Spleen (tissue), 11 donors: ENCODE data around the gene MFNG. TPM values are rescaled to one million over a fixed set of nuclear protein-coding genes. Genes with fewer than 3 reads are reported as not detected.
"Not testable (repeated sequence)": the region's sequence is repeated elsewhere in the genome, so short reads cannot be mapped to it uniquely, and the experiment has no call there.

Experiments used
- DNase-seq: peaks from one replicate; pipeline ENCODE4 v3.0.0-alpha.2; 2020
- H3K27ac ChIP-seq, 8 donors: fragments of 200-600 bp; sonication (generic) in 7 of 8; 1 replicate in 4 of 8; 2 replicates in 4 of 8; pipeline versions ENCODE4 v1.5.0 to v1.8.0; 2016 to 2021; ENCODE audit warnings: inconsistent platforms in 4 of 8, mild to moderate bottlenecking in 4 of 8, moderate library complexity in 1 of 8
- H3K27me3 ChIP-seq, 7 donors: fragments of 200-600 bp; sonication (generic) in 6 of 7; replicated peaks in 1 of 7; 1 replicate in 4 of 7; 2 replicates in 3 of 7; pipeline versions ENCODE4 v1.5.0 to v1.8.0; 2016 to 2021; ENCODE audit warnings: inconsistent platforms in 3 of 7, mild to moderate bottlenecking in 1 of 7
- H3K36me3 ChIP-seq, 6 donors: fragments of 200-600 bp; sonication (generic) in 5 of 6; 1 replicate in 4 of 6; 2 replicates in 2 of 6; pipeline versions ENCODE4 v1.5.0 to v1.8.0; 2016 to 2021; ENCODE audit warnings: inconsistent platforms in 2 of 6
- H3K4me1 ChIP-seq, 6 donors: fragments of 200-600 bp; sonication (generic) in 5 of 6; 1 replicate in 3 of 6; 2 replicates in 3 of 6; pipeline versions ENCODE4 v1.5.0 to v1.8.0; 2016 to 2021; ENCODE audit warnings: inconsistent platforms in 3 of 6
- H3K4me3 ChIP-seq, 8 donors: fragments of 200-600 bp; sonication (generic) in 7 of 8; 1 replicate in 4 of 8; 2 replicates in 4 of 8; pipeline versions ENCODE4 v1.5.0 to v1.8.0; 2016 to 2021; ENCODE audit warnings: inconsistent platforms in 4 of 8, mild to moderate bottlenecking in 4 of 8, moderate library complexity in 2 of 8
- H3K9me3 ChIP-seq, 8 donors: fragments of 200-600 bp; sonication (generic) in 7 of 8; 1 replicate in 4 of 8; 2 replicates in 4 of 8; pipeline versions ENCODE4 v1.5.0 to v1.8.0; 2016 to 2021; ENCODE audit warnings: inconsistent platforms in 4 of 8
- POLR2A ChIP-seq, 3 donors: fragments of 450-650 bp; IDR thresholded peaks; one replicate each; pipeline ENCODE4 v1.5.1; 2017; ENCODE audit warnings: antibody characterized with exemption in 3 of 3, mild to moderate bottlenecking in 1 of 3
- POLR2AphosphoS5 ChIP-seq, 3 donors: sonication (generic); formaldehyde crosslinking; IDR thresholded peaks; one replicate each; pipeline ENCODE4 v1.5.1; 2017; ENCODE audit warnings: antibody characterized with exemption in 3 of 3
- WGBS, 5 donors: extraction: QIAGEN DNeasy Blood & Tissue Kit in 3 of 5; methylation state at CpG; one replicate each; pipeline versions ENCODE4 v1.1.5 to v1.1.7; 2013 to 2018; 5-methylcytosine and 5-hydroxymethylcytosine counted together
- intact Hi-C: fragments of 100-400 bp; cut with DNase I; formaldehyde crosslinking; loops from one replicate; pipeline ENCODE4 v1.15.0; 2023; ENCODE audit warnings: low total_unique reads
- polyA plus RNA-seq, 3 donors: library from polyadenylated mRNA; stranded (reverse); fragments of 200-250 nt; gene quantifications; one replicate each; pipeline ENCODE4 v1.2.1, GENCODE V29; 2013
- total RNA-seq, 7 donors: library from RNA; depleted of rRNA in 3 of 7; stranded (reverse); fragments of >200 nt in 3 of 7; fragmentation: NEBNext Ultra II Directional in 4 of 7; extraction: Animal tissue kit (Norgen Biotek cat#: 25700) in 4 of 7; gene quantifications; one replicate each; pipeline versions ENCODE4 v1.1.0 to v1.2.1, GENCODE V29; 2016 to 2021
- TF ChIP-seq, protein P1 (sequence below), 11 experiments: fragments of 200-600 bp in 7 of 11; fragments of 450-650 bp in 4 of 11; sonication (generic) in 4 of 11; IDR thresholded peaks in 8 of 11; conservative IDR thresholded peaks in 3 of 11; 1 replicate in 7 of 11; 2 replicates in 4 of 11; pipeline versions ENCODE4 v1.4.0 to v1.8.0; 2016 to 2021; ENCODE audit warnings: antibody characterized with exemption in 11 of 11, inconsistent platforms in 4 of 11, mild to moderate bottlenecking in 1 of 11
- donor health status: healthy with polysubstance abuse.
- donor health status: DM: no; HTN: no; CAD: no; lungs with moderate emphysema.
- donor health status: DM: no; HTN: no; CAD: no.
- donor health status: Bipolar disorder and iron deficiency.
- donor health status: healthy.
- donor health status: DM: no; HTN: no; CAD: no.
- donor health status: DM: yes; HTN: yes; CAD: no.

The MFNG gene
- total and polyA plus RNA-seq, 10 donors = 38.7 to 138 (median 96.6) TPM

DNA sequence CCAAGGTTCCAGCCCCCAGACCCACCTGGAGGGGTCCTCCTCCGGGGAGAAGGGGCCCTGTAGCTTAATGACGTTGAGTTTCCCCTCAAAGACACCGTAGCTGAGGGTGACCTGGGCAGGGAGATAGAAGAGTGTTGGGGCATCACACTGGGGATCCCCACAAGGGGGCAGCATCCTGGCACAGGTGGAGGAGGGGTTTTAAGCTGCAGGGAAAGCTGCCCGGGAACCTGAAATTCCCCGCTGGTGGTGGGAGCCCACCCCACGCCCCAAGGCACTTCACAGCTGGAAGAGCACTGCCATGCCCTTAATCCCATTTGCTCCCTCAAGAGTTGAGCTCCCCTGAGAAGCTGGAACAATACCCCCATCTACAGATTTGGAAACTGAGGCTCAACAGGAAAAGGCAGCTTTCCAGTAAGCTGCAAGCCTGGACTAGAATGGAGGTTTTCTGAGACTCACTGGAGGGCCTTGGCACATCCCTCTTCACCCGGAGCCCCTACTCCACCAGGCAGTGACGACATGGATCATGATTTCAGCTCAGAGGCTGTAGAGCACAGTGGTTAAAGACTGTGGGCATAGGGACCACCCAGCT lies 13.7 kb downstream of the MFNG start:
- Histone ChIP-seq H3K27me3 (no peaks in the 10 kb centered on the region), H3K4me1 (peaks cover 0 to 8% (median 0%) of the 10 kb centered on the region in 6 donors), H3K27ac (no peak overlapping the region), H3K36me3 (peaks cover 0 to 100% (median 72%) of the 10 kb centered on the region in 6 donors), H3K9me3 (no peaks in the 10 kb centered on the region), H3K4me3 (no peak overlapping the region)
- intact Hi-C loops = no loop called here
- TF ChIP-seq, protein P1, sequence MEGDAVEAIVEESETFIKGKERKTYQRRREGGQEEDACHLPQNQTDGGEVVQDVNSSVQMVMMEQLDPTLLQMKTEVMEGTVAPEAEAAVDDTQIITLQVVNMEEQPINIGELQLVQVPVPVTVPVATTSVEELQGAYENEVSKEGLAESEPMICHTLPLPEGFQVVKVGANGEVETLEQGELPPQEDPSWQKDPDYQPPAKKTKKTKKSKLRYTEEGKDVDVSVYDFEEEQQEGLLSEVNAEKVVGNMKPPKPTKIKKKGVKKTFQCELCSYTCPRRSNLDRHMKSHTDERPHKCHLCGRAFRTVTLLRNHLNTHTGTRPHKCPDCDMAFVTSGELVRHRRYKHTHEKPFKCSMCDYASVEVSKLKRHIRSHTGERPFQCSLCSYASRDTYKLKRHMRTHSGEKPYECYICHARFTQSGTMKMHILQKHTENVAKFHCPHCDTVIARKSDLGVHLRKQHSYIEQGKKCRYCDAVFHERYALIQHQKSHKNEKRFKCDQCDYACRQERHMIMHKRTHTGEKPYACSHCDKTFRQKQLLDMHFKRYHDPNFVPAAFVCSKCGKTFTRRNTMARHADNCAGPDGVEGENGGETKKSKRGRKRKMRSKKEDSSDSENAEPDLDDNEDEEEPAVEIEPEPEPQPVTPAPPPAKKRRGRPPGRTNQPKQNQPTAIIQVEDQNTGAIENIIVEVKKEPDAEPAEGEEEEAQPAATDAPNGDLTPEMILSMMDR (IDR thresholded peaks at IDR 0.05 in 8 of 11, conservative IDR thresholded peaks at IDR 0.05 in 3 of 11) = peak; percentile 5 to 74 (median 53)
- TF ChIP-seq POLR2A (IDR thresholded peaks at IDR 0.05) (no peak), POLR2AphosphoS5 (IDR thresholded peaks at IDR 0.05) (peak in 1 of 3 donors; percentile 24)
- 47 to 76% (median 64%) methylated on average over 8 of the region's 8 CpGs for WGBS, 5 donors
- DNase-seq = no peak

DNA sequence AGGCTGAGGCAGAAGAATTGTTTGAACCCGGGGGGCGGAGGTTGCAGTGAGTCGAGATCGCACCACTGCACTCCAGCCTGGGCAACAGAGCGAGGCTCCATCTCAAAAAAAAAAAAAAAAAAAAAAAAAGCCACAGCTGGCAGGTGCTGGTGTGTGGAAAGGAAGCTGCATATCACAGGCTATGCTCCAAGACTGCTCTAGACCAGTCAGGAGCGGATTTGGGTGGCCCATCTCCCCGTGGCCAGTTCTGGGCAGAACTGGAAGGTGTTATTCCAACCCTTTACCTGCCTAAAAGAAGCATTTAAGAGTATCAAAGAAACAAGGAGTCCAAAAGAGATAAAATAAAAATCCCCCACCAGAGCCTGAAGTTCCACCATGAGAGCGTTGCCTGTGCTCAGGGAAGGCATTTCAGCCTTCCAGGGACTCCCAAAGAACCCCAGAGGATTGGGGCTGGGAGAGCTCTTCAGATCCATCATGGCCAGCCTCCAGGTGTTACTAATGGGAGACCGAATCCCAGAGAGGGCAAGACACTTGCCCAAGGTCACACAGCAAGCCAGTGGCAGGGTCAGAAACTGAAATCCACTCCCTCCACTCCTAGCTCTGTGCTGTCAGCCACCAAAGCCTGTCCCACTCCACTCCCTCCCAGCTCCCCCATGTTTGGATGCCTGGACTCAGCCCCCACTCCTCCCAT lies 14.3 kb downstream of the MFNG start:
- peaks cover 0 to 8% (median 0%) of the 10 kb centered on the region in 6 donors for H3K4me1 ChIP-seq
- 88 to 95% (median 91%) methylated on average over 9 of the region's 9 CpGs for WGBS, 5 donors
- no peak overlapping the region for H3K4me3 ChIP-seq
- TF ChIP-seq POLR2A (IDR thresholded peaks at IDR 0.05) (no peak), POLR2AphosphoS5 (IDR thresholded peaks at IDR 0.05) (no peak)
- TF ChIP-seq, protein P1 (IDR thresholded peaks at IDR 0.05 in 8 of 11, conservative IDR thresholded peaks at IDR 0.05 in 3 of 11) = no peak
- H3K9me3 ChIP-seq = no peaks in the 10 kb centered on the region
- no peaks in the 10 kb centered on the region for H3K27me3 ChIP-seq
- intact Hi-C loops = no loop called here
- H3K36me3 ChIP-seq = peaks cover 0 to 100% (median 66%) of the 10 kb centered on the region in 6 donors
- H3K27ac ChIP-seq = no peak overlapping the region
- no peak for DNase-seq

DNA sequence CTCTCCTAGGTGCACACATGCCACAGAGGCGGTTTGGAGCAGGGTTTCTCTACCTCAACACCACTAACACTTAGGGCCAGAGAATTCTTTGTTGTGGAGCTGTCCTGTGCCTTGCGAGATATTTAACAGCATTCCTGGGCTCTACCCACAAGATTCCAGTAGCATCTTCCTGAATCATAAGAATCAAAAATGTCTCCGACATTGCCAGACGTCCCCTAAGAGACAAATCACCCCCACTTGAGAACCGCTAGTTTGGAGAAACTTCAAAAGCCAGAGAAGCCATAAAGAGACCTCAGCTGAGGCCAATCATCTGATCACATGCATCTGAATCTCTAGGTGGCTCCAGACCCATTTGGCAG lies 16.1 kb downstream of the MFNG start:
- Histone ChIP-seq H3K27me3 (no peaks in the 10 kb centered on the region), H3K4me3 (no peak overlapping the region), H3K36me3 (peaks cover 0 to 100% (median 60%) of the 10 kb centered on the region in 6 donors), H3K4me1 (peaks cover 0 to 8% (median 0%) of the 10 kb centered on the region in 6 donors), H3K9me3 (no peaks in the 10 kb centered on the region), H3K27ac (no peak overlapping the region)
- no peak for DNase-seq
- WGBS, 5 donors = 79 to 92% (median 90%) methylated on average over 5 of the region's 5 CpGs
- intact Hi-C loops = no loop called here
- no peak for TF ChIP-seq POLR2AphosphoS5 (IDR thresholded peaks at IDR 0.05)
- TF ChIP-seq POLR2A (IDR thresholded peaks at IDR 0.05) = no peak
- TF ChIP-seq, protein P1 (IDR thresholded peaks at IDR 0.05 in 8 of 11, conservative IDR thresholded peaks at IDR 0.05 in 3 of 11) = no peak

DNA sequence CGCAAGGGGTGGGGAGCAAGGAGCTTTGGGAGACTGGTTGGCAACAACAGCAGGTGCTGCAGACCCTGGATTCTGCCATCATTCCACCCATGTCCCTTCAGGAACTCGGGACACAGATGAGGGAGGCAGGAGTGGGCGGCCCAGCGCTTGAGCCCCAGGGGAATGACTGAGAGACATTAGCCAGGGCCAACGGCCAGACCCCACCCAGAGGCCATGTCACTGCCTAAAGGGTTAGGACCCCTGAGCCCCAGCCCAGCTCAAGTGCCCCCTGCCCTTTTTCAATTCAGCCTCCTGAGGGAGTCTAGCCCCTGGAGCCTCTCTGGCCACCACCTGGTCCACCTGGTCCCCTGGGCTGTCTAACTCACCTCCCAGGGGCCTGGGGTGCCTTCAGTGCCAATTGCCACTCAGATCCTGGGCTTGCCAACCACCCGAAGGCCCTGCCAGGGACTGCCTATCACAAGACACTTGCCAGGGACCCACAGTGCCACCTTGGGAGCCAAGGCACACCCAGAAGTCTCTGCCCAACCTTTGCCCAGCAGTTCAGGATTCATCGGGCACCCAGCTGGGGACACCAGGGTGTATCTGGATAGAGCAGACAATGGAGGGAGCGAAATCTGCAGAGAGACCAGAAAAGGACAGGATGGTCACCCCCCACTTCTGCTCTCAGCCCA lies 16.6 kb downstream of the MFNG start:
- Histone ChIP-seq H3K27ac (no peak overlapping the region), H3K9me3 (no peaks in the 10 kb centered on the region), H3K4me3 (no peak overlapping the region), H3K36me3 (peaks cover 0 to 97% (median 55%) of the 10 kb centered on the region in 6 donors), H3K27me3 (no peaks in the 10 kb centered on the region), H3K4me1 (peaks cover 0 to 10% (median under 1%) of the 10 kb centered on the region in 6 donors)
- intact Hi-C loops = no loop called here
- DNase-seq = no peak
- TF ChIP-seq, protein P1 (IDR thresholded peaks at IDR 0.05 in 8 of 11, conservative IDR thresholded peaks at IDR 0.05 in 3 of 11) = no peak
- WGBS, 5 donors = 90 to 95% (median 93%) methylated on average over 5 to 8 of the region's 8 CpGs

DNA sequence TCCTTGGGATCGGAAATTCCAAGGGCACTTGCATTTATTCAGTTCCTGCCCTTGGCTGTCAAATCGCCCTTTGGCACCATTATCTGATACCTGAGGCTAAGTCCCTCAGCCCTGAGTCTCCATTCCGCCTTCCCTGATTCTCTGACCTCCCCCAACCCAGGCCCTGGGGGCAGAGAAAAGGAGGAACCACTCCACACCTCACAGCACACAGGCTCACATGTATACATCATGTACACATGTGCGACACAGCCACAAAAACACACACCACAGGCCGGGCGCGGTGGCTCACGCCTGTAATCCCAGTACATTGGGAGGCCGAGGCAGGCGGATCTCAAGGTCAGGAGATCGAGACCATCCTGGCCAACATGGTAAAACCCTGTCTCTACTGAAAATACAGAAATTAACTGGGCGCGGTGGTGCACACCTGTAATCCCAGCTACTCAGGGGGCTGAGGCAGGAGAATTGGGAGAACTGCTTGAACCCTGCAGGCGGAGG lies 17.9 kb downstream of the MFNG start:
- intact Hi-C loops, H3K9me3 ChIP-seq, H3K4me3 ChIP-seq, H3K27ac ChIP-seq, DNase-seq, H3K27me3 ChIP-seq: not testable (repeated sequence)
- WGBS, 5 donors = 89 to 95% (median 90%) methylated on average over 13 to 14 of the region's 14 CpGs
- peaks cover 0 to 84% (median 43%) of the 10 kb centered on the region in 6 donors for H3K36me3 ChIP-seq
- H3K4me1 ChIP-seq = peaks cover 0 to 15% (median 3%) of the 10 kb centered on the region in 6 donors
